GM18526 (cell line): ENCODE results near the gene NOS1AP.

ENCODE experiments used
- POLR2A ChIP-seq: IDR thresholded peaks from 3 replicates; pipeline ENCODE4 v1.6.1; 2011; ENCODE audit not compliant: insufficient read length; ENCODE audit errors: extremely low read depth

The NOS1AP gene

GRCh38 chr1:162200096-162200847 lies 130.8 kb downstream of the NOS1AP start:
- no peak for TF ChIP-seq POLR2A

GRCh38 chr1:162204129-162204822 lies 134.8 kb downstream of the NOS1AP start:
- no peak for TF ChIP-seq POLR2A

- no peak for TF ChIP-seq POLR2A
Measured at GRCh38 chr1:162204823-162205155, 135.3 kb downstream of the NOS1AP start.

DNA sequence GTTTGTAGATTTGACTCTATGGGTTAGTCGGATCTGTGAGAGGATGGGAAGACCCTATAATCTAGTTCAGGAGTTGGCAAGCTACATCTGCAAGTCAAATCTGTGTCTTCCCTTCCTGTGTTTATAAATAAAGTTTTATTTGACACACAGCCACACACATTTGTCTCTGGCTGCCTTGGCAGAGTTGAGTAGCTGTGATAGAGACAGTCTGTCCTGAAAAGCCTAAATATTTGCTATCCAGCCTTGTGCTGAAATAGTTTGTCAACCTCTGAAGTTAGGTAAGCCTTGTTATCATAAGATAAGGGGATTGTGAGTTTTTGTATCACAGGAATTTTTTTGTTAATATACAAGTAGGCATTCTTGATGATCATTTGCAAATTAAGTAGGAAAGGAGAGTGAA lies 136.8 kb downstream of the NOS1AP start:
- no peak for TF ChIP-seq POLR2A

DNA sequence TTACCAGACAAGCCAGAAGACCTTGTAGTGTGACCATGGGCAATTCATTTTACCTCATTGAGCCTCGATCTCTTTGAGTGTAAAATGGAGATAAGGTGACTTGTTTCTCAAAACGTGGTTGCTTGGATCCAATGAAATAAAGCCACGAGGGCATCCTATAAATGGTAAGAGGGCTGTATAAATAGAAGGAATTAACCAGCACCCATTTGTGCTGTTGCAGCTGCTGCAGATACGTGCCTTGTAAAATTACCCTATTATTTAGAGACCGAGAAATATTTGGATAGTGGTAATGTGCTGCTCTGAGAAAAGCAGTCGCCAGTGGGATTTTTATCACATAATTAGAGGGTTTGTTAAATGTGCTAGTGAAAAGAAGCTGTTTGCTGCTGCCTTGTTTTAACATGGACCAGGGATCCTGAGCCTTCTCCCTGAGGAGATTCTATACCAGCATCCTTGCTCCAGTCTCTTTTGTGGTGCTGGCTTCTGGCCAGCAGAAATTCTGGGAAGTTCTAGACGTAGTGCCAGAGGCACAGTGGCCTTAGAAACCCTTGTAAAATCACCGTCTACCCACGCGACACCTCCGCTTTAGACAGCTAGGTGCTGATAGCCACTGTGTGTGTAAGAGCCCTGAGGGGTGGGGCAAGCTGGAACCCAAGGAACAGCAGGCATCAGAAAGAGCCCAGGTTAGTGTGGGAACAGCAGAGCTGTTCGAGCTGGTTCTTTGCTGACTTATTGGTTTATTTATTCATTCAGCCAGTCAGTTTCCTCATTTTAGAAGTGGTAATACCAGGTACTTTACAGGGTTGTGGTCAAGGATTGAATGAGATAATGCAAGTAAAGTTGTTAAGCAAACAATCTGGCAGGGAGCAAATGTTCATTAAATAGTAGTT lies 137.5 kb downstream of the NOS1AP start:
- TF ChIP-seq POLR2A = no peak

DNA sequence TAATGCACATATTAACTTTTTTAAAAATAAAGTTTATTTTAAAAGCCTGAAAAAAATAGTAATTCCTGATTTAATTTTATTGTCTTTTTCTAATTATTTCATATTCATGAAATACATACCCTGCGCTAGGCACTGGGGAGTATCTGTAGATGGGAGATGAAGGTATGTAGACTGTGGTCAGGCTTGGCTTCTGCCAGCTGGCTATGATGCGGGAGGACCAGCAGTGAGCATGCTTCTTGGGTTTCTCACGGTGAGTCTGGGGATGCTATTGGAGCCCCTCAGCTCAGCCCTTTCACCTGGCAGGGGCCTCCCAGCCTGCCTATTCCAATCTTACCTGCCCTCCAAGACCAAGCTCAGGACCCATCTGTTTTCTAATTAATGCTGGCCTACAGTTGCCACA lies 138.4 kb downstream of the NOS1AP start:
- no peak for TF ChIP-seq POLR2A

DNA sequence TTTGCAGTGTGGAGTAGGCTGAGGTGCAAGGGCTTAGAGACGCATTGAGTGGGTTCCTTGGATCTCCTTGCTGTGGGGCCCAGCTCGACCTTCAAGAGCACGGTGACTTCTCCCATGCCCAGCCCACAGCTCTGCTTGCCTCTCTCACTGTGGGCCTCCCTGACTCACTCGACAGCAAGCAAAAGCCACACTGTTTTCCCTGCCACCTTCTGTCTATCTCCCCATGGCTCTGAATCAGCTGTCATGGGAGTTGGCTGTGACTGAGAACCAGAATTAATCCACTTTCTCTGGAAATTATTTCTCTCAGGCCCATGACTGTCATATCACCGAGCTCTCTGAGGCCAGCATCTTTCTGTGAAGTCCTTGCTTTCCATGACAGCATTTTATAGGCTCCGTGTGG lies 140.7 kb downstream of the NOS1AP start:
- no peak for TF ChIP-seq POLR2A

GRCh38 chr1:162212713-162213112 lies 143.2 kb downstream of the NOS1AP start:
- TF ChIP-seq POLR2A = no peak

DNA sequence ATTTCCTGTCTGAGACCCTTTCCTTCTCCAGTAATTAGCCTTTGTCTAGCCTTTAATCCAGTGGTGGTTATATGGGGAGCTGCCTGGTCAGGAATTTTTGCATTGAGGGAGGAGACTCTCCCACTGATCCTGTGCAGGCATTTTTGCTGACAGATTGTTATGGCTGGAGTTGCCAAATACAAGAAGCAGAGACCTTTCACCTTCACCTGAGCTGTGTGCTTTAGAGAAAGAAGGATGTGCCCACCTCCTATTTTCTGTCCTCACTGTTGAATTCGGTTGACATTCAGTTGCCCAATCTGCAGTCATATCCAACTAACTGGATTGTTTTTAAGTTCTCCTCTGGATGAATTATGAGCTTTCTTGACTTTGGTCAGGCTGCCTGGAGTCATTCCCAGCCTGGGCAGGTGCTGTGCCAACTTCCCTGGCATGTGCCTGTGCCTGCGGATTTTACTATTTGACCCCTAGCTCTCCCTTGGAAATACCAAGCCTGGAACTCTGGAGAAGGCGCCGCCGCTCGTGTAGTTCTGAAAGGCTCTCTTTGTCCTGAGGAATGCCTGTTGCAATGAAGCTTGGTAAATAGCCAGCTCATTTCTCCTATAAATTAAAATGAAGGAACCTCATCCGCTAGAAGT lies 143.9 kb downstream of the NOS1AP start:
- no peak for TF ChIP-seq POLR2A

- no peak for TF ChIP-seq POLR2A
Measured at GRCh38 chr1:162214202-162214601, 144.7 kb downstream of the NOS1AP start.

DNA sequence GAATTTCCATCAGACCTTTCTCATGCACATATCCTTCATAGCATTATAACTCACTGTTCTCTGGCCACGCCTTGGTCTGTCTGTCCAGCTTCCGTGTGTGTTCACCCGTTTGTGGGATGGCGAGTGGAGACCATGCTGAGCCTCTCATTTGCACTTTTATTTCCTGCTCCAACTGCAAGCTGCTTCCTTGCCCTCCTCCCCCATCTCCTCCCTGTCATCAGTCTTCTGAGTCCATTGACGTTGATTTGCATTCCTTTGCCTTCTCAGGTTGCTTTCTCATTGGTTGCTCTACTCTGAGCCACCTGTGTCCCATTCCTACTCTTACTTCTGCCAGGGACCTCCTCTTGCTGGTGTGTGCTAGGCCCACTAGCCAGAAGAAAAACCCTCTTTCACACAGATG lies 146.4 kb downstream of the NOS1AP start:
- TF ChIP-seq POLR2A = no peak

GRCh38 chr1:162216604-162217003 lies 147.1 kb downstream of the NOS1AP start:
- TF ChIP-seq POLR2A = no peak

DNA sequence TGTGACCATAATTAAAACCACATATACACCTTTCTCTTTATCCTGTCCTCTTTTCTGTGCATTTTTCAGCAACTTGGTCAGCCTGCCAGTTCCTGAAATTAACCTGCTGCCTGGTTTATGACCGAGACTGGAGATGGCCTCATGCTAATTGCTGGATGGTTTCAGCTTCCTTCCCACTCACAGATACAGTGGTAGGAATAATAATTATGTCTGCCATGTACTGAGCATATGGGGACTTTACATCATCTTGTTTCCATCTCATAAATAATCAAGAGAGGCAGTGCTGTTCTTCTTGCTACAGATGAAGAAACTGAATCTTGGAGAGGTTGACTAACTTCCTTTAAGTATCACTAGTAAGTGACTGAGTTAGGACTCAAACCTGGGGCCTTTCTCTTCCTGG lies 148.2 kb downstream of the NOS1AP start:
- no peak for TF ChIP-seq POLR2A

- TF ChIP-seq POLR2A = no peak
Measured at GRCh38 chr1:162218546-162218945, 149.1 kb downstream of the NOS1AP start.

- no peak for TF ChIP-seq POLR2A
Measured at GRCh38 chr1:162218975-162219374, 149.5 kb downstream of the NOS1AP start.
